WTC11 (cell line): Measurements from ENCODE around the gene HNF1B. TPM values are rescaled to one million over a fixed set of nuclear protein-coding genes. Genes with fewer than 3 reads are reported as not detected.
A peak's percentile ranks its signal among the peaks of the same experiment; 100 is the strongest.

Experiments
- ATAC-seq: fragments of 200-7000 bp; cut with Tn5 transposase; 2 replicates; pipeline ENCODE4 v1.10.0; 2021; ENCODE audit warnings: mild to moderate bottlenecking, moderate library complexity
- CTCF ChIA-PET: fragments of 300-600 bp; sonication (Branson Sonifier 250); formaldehyde crosslinking; loops from one replicate; lab custom pipeline; 2021; ENCODE audit warnings: antibody characterized with exemption; lab: Charles Lee
- POLR2A ChIA-PET: fragments of 350-600 bp; sonication (Branson Sonifier 250); formaldehyde crosslinking; loops from one replicate; lab custom pipeline; 2021; ENCODE audit warnings: antibody characterized with exemption; lab: Charles Lee
- DNase-seq: peaks from one replicate; pipeline ENCODE4 v3.0.0; 2021; ENCODE audit warnings: low spot score
- H3K27ac Mint-ChIP-seq: 2 replicates; pipeline ENCODE4 v1.8.0; 2021; ENCODE audit warnings: mixed read lengths
- H3K27me3 Mint-ChIP-seq: 2 replicates; pipeline ENCODE4 v1.8.0; 2021; ENCODE audit warnings: low read depth, mild to moderate bottlenecking, moderate library complexity, mixed read lengths
- H3K36me3 Mint-ChIP-seq: 2 replicates; pipeline ENCODE4 v1.8.0; 2021; ENCODE audit warnings: mixed read lengths
- H3K4me1 Mint-ChIP-seq: 2 replicates; pipeline ENCODE4 v1.8.0; 2022; ENCODE audit warnings: mixed read lengths
- H3K4me3 Mint-ChIP-seq: 2 replicates; pipeline ENCODE4 v1.8.0; 2021; ENCODE audit warnings: mild to moderate bottlenecking, moderate library complexity, mixed read lengths
- H3K9me3 Mint-ChIP-seq: 2 replicates; pipeline ENCODE4 v1.8.0; 2021; ENCODE audit warnings: mixed read lengths
- CBFB ChIP-seq: sonication (generic); formaldehyde crosslinking; IDR thresholded peaks from 2 replicates; pipeline ENCODE4 v1.8.1; 2022; ENCODE audit warnings: mild to moderate bottlenecking, low read depth, missing genetic modification reagents
- CREM ChIP-seq: sonication (generic); formaldehyde crosslinking; IDR thresholded peaks from 2 replicates; pipeline ENCODE4 v1.8.1; 2022; ENCODE audit warnings: mild to moderate bottlenecking, missing genetic modification reagents, moderate library complexity
- ELF4 ChIP-seq: sonication (generic); formaldehyde crosslinking; IDR thresholded peaks from 2 replicates; pipeline ENCODE4 v1.8.1; 2022; ENCODE audit warnings: low read depth, mild to moderate bottlenecking, moderate library complexity, missing genetic modification reagents
- ETV6 ChIP-seq: sonication (generic); formaldehyde crosslinking; IDR thresholded peaks from 2 replicates; pipeline ENCODE4 v1.8.1; 2022; ENCODE audit warnings: mild to moderate bottlenecking, missing genetic modification reagents
- GABPB1 ChIP-seq: sonication (generic); formaldehyde crosslinking; IDR thresholded peaks from 2 replicates; pipeline ENCODE4 v1.8.1; 2023; ENCODE audit warnings: mild to moderate bottlenecking, missing genetic modification reagents
- HMGXB4 ChIP-seq: sonication (generic); formaldehyde crosslinking; IDR thresholded peaks from 2 replicates; pipeline ENCODE4 v1.8.1; 2023; ENCODE audit warnings: mild to moderate bottlenecking, moderate library complexity, missing genetic modification reagents
- NFYB ChIP-seq: sonication (generic); formaldehyde crosslinking; conservative IDR thresholded peaks from 2 replicates; pipeline ENCODE4 v1.8.0; 2022; ENCODE audit warnings: low read depth, missing genetic modification reagents
- SMAD4 ChIP-seq: sonication (generic); formaldehyde crosslinking; IDR thresholded peaks from 2 replicates; pipeline ENCODE4 v1.8.0; 2022; ENCODE audit warnings: mild to moderate bottlenecking, missing genetic modification reagents
- TCF7 ChIP-seq: sonication (generic); formaldehyde crosslinking; IDR thresholded peaks from 2 replicates; pipeline ENCODE4 v1.8.0; 2022; ENCODE audit warnings: mild to moderate bottlenecking, low read depth, missing genetic modification reagents, moderate library complexity
- TEAD1 ChIP-seq: sonication (generic); formaldehyde crosslinking; IDR thresholded peaks from 2 replicates; pipeline ENCODE4 v1.8.0; 2022; ENCODE audit warnings: mild to moderate bottlenecking, missing genetic modification reagents
- TP53 ChIP-seq: sonication (generic); formaldehyde crosslinking; IDR thresholded peaks from 2 replicates; pipeline ENCODE4 v1.8.1; 2023; ENCODE audit warnings: mild to moderate bottlenecking, missing genetic modification reagents
- ZNF281 ChIP-seq: sonication (generic); formaldehyde crosslinking; IDR thresholded peaks from 2 replicates; pipeline ENCODE4 v1.8.0; 2023; ENCODE audit warnings: mild to moderate bottlenecking, missing genetic modification reagents
- ZNF671 ChIP-seq: fragments of 250-450 bp; sonication (Bioruptor Pico); IDR thresholded peaks from 2 replicates; pipeline ENCODE4 v1.8.0; 2021; ENCODE audit warnings: mild to moderate bottlenecking
- total RNA-seq: library from RNA; stranded (reverse); gene quantifications from 3 replicates; pipeline ENCODE4 v1.2.3, GENCODE V29; 2021
- TF ChIP-seq, protein P1 (sequence below): sonication (generic); formaldehyde crosslinking; IDR thresholded peaks from 2 replicates; pipeline ENCODE4 v1.8.0; 2022; ENCODE audit warnings: mild to moderate bottlenecking, missing genetic modification reagents
- TF ChIP-seq, protein P2 (sequence below): sonication (generic); formaldehyde crosslinking; IDR thresholded peaks from 2 replicates; pipeline ENCODE4 v1.8.1; 2023; ENCODE audit warnings: mild to moderate bottlenecking, missing genetic modification reagents, borderline replicate concordance
- TF ChIP-seq, protein P3 (sequence below): sonication (generic); formaldehyde crosslinking; conservative IDR thresholded peaks from 2 replicates; pipeline ENCODE4 v1.8.1; 2022; ENCODE audit warnings: mild to moderate bottlenecking, missing genetic modification reagents
- TF ChIP-seq, protein P4 (sequence below): sonication (generic); formaldehyde crosslinking; IDR thresholded peaks from 2 replicates; pipeline ENCODE4 v1.8.1; 2023; ENCODE audit warnings: mild to moderate bottlenecking, missing genetic modification reagents

The HNF1B gene
- total RNA-seq, 1 experiment from 2014 or later: 0.26 TPM

DNA sequence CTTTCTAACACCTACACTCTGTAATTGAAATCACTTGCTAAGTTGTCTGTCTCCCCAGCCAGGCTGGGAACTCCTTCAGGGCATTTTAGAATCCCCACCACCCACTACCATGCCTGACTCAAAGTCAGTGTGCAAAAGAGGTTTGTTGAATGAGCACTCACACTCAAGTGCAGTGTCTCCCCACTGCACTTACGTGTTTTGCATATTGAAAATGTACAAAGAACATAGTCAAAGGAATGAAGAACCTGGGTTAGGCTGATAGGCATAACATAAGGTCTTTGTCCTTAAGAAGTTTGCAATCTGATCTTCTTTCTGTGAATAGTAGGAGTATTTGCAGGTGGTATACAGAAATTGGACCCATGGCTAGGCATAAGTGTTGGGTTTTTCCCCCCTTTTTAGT, 67.8 kb downstream of the HNF1B start:
- Mint-ChIP-seq H3K36me3 (no peaks in the 10 kb centered on the region; the same call in 1 of the 2 replicates), H3K4me1 (no peaks in the 10 kb centered on the region), H3K27ac (no peak overlapping the region), H3K4me3 (no peak overlapping the region), H3K27me3 (peaks cover 7% of the 10 kb centered on the region), H3K9me3 (peaks cover 20% of the 10 kb centered on the region)
- ATAC-seq (no peak), DNase-seq (no peak)
- POLR2A ChIA-PET: no interaction called here
- no peak for TF ChIP-seq SMAD4 (CRISPR knock-in tag)
- no peak for TF ChIP-seq ZNF281 (CRISPR knock-in tag)
- TF ChIP-seq ZNF671 (CRISPR knock-in tag): no peak
- TF ChIP-seq, protein P1, sequence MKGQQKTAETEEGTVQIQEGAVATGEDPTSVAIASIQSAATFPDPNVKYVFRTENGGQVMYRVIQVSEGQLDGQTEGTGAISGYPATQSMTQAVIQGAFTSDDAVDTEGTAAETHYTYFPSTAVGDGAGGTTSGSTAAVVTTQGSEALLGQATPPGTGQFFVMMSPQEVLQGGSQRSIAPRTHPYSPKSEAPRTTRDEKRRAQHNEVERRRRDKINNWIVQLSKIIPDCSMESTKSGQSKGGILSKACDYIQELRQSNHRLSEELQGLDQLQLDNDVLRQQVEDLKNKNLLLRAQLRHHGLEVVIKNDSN (CRISPR knock-in tag): no peak
- no peak for TF ChIP-seq CREM (CRISPR knock-in tag)
- CTCF ChIA-PET: no interaction called here

DNA sequence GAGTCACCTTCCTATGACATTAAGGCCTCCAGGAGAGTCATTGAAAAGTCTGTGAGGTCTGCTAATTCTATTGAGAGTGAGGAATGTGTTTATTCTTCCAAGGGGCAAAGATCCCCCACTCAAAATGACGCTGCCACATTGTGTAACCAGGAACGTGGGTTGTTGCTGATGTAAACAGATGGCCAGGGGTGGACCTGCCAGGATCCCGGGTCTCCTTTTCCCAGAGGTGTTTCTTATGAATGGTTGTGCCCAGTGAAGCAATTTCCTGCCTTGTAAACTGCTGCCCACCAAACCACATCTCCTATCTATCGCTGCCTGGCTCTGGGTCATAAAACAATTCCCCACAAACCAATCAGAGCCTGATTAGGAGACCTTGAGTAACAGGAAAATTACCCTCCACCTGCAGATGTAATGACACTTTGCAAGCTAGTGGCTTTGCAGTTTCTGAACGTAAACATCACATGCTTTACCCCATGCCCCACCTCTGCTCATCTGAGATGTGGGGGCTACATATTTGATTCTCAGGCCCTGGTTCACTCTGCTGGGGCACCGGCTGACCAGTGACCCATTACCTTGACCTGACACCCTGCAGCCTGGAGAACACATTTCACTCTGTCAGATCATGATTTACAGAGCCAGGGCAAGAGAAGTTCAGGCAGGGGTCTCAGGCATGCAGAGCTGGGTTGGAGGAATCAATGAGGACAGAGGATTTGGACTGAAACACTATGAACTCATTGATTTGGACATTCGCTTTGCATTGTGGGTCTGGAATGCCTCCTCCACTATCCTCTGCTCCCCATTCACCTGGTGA, 68.5 kb downstream of the HNF1B start:
- H3K27ac Mint-ChIP-seq: no peak overlapping the region
- ATAC-seq: no peak

DNA sequence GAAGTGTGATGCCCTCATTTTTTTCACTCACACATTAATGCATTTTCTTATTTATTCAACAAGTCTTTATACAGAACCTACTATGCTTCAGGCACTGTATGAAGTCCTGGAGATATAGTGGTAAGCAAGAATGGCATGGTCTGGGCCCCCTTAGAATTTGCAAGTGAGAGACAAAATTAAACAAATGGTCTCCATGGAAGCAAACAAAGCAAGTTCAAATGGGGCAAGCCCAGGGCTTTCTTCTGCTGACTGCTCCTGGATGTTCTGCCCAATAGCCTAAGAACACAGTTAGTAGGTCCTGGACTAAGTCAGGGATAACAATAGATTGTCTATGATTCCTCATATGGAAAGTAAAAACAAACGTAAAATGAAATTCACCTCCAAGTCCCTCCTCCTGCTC, 70.3 kb downstream of the HNF1B start:
- no peak overlapping the region for H3K4me3 Mint-ChIP-seq
- POLR2A ChIA-PET: no interaction called here
- ATAC-seq: no peak
- peaks cover 7% of the 10 kb centered on the region for H3K27me3 Mint-ChIP-seq
- CTCF ChIA-PET: no interaction called here
- DNase-seq: no peak
- peaks cover 16% of the 10 kb centered on the region for H3K9me3 Mint-ChIP-seq
- 0 out of 2 replicates have a peak, but pooled peaks cover 2% of the 10 kb centered on the region for H3K4me1 Mint-ChIP-seq
- no peak overlapping the region for H3K27ac Mint-ChIP-seq
- no peaks in the 10 kb centered on the region; the same call in 1 of the 2 replicates for H3K36me3 Mint-ChIP-seq
- TF ChIP-seq, protein P2, sequence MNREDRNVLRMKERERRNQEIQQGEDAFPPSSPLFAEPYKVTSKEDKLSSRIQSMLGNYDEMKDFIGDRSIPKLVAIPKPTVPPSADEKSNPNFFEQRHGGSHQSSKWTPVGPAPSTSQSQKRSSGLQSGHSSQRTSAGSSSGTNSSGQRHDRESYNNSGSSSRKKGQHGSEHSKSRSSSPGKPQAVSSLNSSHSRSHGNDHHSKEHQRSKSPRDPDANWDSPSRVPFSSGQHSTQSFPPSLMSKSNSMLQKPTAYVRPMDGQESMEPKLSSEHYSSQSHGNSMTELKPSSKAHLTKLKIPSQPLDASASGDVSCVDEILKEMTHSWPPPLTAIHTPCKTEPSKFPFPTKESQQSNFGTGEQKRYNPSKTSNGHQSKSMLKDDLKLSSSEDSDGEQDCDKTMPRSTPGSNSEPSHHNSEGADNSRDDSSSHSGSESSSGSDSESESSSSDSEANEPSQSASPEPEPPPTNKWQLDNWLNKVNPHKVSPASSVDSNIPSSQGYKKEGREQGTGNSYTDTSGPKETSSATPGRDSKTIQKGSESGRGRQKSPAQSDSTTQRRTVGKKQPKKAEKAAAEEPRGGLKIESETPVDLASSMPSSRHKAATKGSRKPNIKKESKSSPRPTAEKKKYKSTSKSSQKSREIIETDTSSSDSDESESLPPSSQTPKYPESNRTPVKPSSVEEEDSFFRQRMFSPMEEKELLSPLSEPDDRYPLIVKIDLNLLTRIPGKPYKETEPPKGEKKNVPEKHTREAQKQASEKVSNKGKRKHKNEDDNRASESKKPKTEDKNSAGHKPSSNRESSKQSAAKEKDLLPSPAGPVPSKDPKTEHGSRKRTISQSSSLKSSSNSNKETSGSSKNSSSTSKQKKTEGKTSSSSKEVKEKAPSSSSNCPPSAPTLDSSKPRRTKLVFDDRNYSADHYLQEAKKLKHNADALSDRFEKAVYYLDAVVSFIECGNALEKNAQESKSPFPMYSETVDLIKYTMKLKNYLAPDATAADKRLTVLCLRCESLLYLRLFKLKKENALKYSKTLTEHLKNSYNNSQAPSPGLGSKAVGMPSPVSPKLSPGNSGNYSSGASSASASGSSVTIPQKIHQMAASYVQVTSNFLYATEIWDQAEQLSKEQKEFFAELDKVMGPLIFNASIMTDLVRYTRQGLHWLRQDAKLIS: no peak
- TF ChIP-seq, protein P3, sequence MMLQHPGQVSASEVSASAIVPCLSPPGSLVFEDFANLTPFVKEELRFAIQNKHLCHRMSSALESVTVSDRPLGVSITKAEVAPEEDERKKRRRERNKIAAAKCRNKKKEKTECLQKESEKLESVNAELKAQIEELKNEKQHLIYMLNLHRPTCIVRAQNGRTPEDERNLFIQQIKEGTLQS: no peak
- TF ChIP-seq HMGXB4 (CRISPR knock-in tag): no peak
- no peak for TF ChIP-seq TCF7 (CRISPR knock-in tag)
- TF ChIP-seq CBFB: no peak
- no peak for TF ChIP-seq NFYB (CRISPR knock-in tag)
- TF ChIP-seq ELF4 (CRISPR knock-in tag): no peak
- no peak for TF ChIP-seq ZNF281 (CRISPR knock-in tag)

More for the DNA sequence above, 68.5 kb downstream of the HNF1B start:
- Mint-ChIP-seq H3K4me1 (no peaks in the 10 kb centered on the region), H3K9me3 (peaks cover 16% of the 10 kb centered on the region), H3K27me3 (peaks cover 7% of the 10 kb centered on the region), H3K4me3 (no peak overlapping the region), H3K36me3 (no peaks in the 10 kb centered on the region; the same call in 1 of the 2 replicates)
- CTCF ChIA-PET: no interaction called here
- no peak for TF ChIP-seq TEAD1 (CRISPR knock-in tag)
- no peak for TF ChIP-seq TP53
- TF ChIP-seq, protein P4, sequence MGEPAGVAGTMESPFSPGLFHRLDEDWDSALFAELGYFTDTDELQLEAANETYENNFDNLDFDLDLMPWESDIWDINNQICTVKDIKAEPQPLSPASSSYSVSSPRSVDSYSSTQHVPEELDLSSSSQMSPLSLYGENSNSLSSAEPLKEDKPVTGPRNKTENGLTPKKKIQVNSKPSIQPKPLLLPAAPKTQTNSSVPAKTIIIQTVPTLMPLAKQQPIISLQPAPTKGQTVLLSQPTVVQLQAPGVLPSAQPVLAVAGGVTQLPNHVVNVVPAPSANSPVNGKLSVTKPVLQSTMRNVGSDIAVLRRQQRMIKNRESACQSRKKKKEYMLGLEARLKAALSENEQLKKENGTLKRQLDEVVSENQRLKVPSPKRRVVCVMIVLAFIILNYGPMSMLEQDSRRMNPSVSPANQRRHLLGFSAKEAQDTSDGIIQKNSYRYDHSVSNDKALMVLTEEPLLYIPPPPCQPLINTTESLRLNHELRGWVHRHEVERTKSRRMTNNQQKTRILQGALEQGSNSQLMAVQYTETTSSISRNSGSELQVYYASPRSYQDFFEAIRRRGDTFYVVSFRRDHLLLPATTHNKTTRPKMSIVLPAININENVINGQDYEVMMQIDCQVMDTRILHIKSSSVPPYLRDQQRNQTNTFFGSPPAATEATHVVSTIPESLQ (CRISPR knock-in tag): no peak
- no peak for TF ChIP-seq ETV6
- TF ChIP-seq GABPB1 (CRISPR knock-in tag): peak; percentile 76
- POLR2A ChIA-PET: no interaction called here
- no peak for DNase-seq
